ENCODE data around the gene ROS1.

DNA sequence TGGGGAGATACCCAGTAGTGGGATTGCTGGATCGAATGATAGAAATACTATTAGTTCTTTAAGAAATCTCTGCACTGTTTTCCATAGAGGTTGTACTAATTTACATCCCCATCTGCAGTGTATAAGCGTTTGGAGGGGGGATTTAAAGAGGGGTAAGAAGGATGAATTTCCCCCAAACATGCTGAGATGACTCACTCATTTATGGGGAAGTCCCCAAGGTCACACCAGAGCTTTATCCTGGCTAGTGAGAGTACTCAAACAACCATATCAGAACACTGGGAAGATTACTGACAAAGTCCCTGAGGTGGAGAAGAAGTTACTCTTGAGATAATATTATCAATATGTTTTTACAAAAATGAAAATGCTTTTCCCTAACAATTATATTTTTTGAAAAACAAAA, 44.0 kb downstream of the ROS1 start:
- TF ChIP-seq, protein P1, sequence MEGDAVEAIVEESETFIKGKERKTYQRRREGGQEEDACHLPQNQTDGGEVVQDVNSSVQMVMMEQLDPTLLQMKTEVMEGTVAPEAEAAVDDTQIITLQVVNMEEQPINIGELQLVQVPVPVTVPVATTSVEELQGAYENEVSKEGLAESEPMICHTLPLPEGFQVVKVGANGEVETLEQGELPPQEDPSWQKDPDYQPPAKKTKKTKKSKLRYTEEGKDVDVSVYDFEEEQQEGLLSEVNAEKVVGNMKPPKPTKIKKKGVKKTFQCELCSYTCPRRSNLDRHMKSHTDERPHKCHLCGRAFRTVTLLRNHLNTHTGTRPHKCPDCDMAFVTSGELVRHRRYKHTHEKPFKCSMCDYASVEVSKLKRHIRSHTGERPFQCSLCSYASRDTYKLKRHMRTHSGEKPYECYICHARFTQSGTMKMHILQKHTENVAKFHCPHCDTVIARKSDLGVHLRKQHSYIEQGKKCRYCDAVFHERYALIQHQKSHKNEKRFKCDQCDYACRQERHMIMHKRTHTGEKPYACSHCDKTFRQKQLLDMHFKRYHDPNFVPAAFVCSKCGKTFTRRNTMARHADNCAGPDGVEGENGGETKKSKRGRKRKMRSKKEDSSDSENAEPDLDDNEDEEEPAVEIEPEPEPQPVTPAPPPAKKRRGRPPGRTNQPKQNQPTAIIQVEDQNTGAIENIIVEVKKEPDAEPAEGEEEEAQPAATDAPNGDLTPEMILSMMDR (IDR thresholded peaks at IDR 0.05; ENCODE audit: insufficient read depth, low read depth, low read length) = no peak
- TF ChIP-seq EZH2 (IDR thresholded peaks at IDR 0.05; ENCODE audit: insufficient read depth, low read length) = no peak
